T-cell (primary cell): ENCODE results near the gene UBXN10. TPM values are rescaled to one million over a fixed set of nuclear protein-coding genes. Genes with fewer than 3 reads are reported as not detected.
"Not testable (repeated sequence)": the region's sequence is repeated elsewhere in the genome, so short reads cannot be mapped to it uniquely, and the experiment has no call there.

Experiments
- ATAC-seq, 4 experiments: fragments of 200-7000 bp in 3 of 4; fragments of 150-1000 bp in 1 of 4; cut with Tn5 transposase; replicated peaks in 1 of 4; 1 replicate in 3 of 4; 2 replicates in 1 of 4; pipeline ENCODE4 v1.10.0; 2021; ENCODE audit warnings: moderate library complexity in 3 of 4, mild to moderate bottlenecking in 2 of 4, moderate number of reproducible peaks in 1 of 4
- CTCF ChIA-PET, 2 donors: fragments of 300-600 bp; sonication (Branson Sonifier 250); formaldehyde crosslinking; loops; one replicate each; lab custom pipeline; 2022; ENCODE audit warnings: antibody characterized with exemption in 2 of 2; lab: Charles Lee
- POLR2A ChIA-PET, 2 donors: fragments of 300-600 bp; sonication (Branson Sonifier 250); formaldehyde crosslinking; loops; one replicate each; lab custom pipeline; 2022; ENCODE audit warnings: antibody characterized with exemption in 2 of 2; lab: Charles Lee
- DNase-seq, 35 experiments: peaks; one replicate each; pipeline versions ENCODE4 v3.0.0 to v3.0.0-alpha.2; 2013 to 2023
- H3K27ac ChIP-seq: one replicate; pipeline ENCODE4 v1.5.1; 2013; ENCODE audit warnings: low read length
- H3K27me3 ChIP-seq, 2 experiments: replicated peaks in 1 of 2; 1 replicate in 1 of 2; 2 replicates in 1 of 2; pipeline versions ENCODE4 v1.6.1 to v1.7.0; 2013; ENCODE audit warnings: low read length in 1 of 2, mixed read lengths in 1 of 2; ENCODE audit not compliant: control insufficient read depth in 2 of 2, insufficient read depth in 2 of 2; ENCODE audit errors: extremely low read depth in 1 of 2
- H3K36me3 ChIP-seq, 2 donors: 1 replicate in 1 of 2; 2 replicates in 1 of 2; pipeline versions ENCODE4 v1.6.1 to v1.7.0; 2013; ENCODE audit warnings: low read length in 1 of 2; ENCODE audit not compliant: control insufficient read depth in 2 of 2, insufficient read depth in 1 of 2; ENCODE audit errors: extremely low read depth in 1 of 2
- H3K4me1 ChIP-seq, 2 experiments: 1 replicate in 1 of 2; 2 replicates in 1 of 2; pipeline versions ENCODE4 v1.6.1 to v1.7.0; 2013; ENCODE audit warnings: low read length in 2 of 2, mixed read lengths in 1 of 2; ENCODE audit not compliant: insufficient read depth in 2 of 2, control insufficient read depth in 1 of 2; ENCODE audit errors: extremely low read depth in 1 of 2
- H3K4me3 ChIP-seq, 2 donors: 1 replicate in 1 of 2; 2 replicates in 1 of 2; pipeline versions ENCODE4 v1.5.1 to v1.7.0; 2013; ENCODE audit warnings: mild to moderate bottlenecking in 2 of 2, low read length in 1 of 2, moderate library complexity in 1 of 2; ENCODE audit not compliant: control insufficient read depth in 1 of 2; ENCODE audit errors: extremely low read depth in 1 of 2
- H3K9me3 ChIP-seq: 2 replicates; pipeline ENCODE4 v1.7.0; 2013
- H3K27ac Mint-ChIP-seq, 2 donors: one replicate each; pipeline ENCODE4 v1.8.0; 2020 to 2021; ENCODE audit warnings: mild to moderate bottlenecking in 2 of 2, mixed read lengths in 2 of 2
- H3K27me3 Mint-ChIP-seq, 2 donors: one replicate each; pipeline ENCODE4 v1.8.0; 2021 to 2022; ENCODE audit warnings: mixed read lengths in 2 of 2
- H3K36me3 Mint-ChIP-seq: one replicate; pipeline ENCODE4 v1.8.0; 2021; ENCODE audit warnings: mixed read lengths
- H3K4me1 Mint-ChIP-seq, 3 donors: one replicate each; pipeline ENCODE4 v1.8.0; 2020 to 2022; ENCODE audit warnings: mixed read lengths in 3 of 3, mild to moderate bottlenecking in 1 of 3
- H3K4me3 Mint-ChIP-seq, 3 donors: one replicate each; pipeline ENCODE4 v1.8.0; 2020 to 2022; ENCODE audit warnings: mild to moderate bottlenecking in 3 of 3, mixed read lengths in 3 of 3, moderate library complexity in 3 of 3
- H3K9me3 Mint-ChIP-seq, 3 donors: one replicate each; pipeline ENCODE4 v1.8.0; 2020 to 2022; ENCODE audit warnings: mixed read lengths in 3 of 3
- WGBS: methylation state at CpG from one replicate; pipeline ENCODE4 v1.1.5; 2013; ENCODE audit warnings: missing lambda C conversion rate; ENCODE audit not compliant: insufficient coverage; 5-methylcytosine and 5-hydroxymethylcytosine counted together
- total RNA-seq, 35 experiments: library from RNA in 6 of 35; stranded (reverse) in 6 of 35; fragments of 120-200 nt in 1 of 35; gene quantifications; one replicate each; pipeline versions ENCODE4 v1.2.1 to v1.2.4 and lab custom pipeline; 2013 to 2026

UBXN10 gene
- total RNA-seq, 5 donors from 2014 or later (not counting 1 experiment from before 2014, with no cell fraction given): 0.06 to 0.30 (median 0.20) TPM

GRCh38 chr1:20212685-20213331 lies 26.9 kb downstream of the UBXN10 start:
- H3K4me1 ChIP-seq: peaks cover 0 to 10% of the 10 kb centered on the region in 2 experiments
- Mint-ChIP-seq H3K36me3 (no peaks in the 10 kb centered on the region), H3K9me3 (no peaks in the 10 kb centered on the region), H3K27ac (peak overlapping the region in 1 of 2 donors; percentile 65), H3K4me1 (peaks cover 5 to 7% (median 7%) of the 10 kb centered on the region in 3 donors), H3K27me3 (peaks cover 41 to 48% of the 10 kb centered on the region in 2 donors), H3K4me3 (peak overlapping the region in 1 of 3 donors; percentile 46)
- peak overlapping the region in 1 of 2 donors; percentile 7 for H3K4me3 ChIP-seq
- POLR2A ChIA-PET: interaction anchor here in 1 of 2 donors (0.5 kb wide), 1 partner anchor 280 kb away, joined by 6 read pairs; no protein-coding TSS in a partner anchor
- WGBS: 11% methylated on average over 16 of the region's 21 CpGs
- CTCF ChIA-PET: interaction anchor here (0.5 to 1.5 kb wide), 19 partner anchors 8 to 1569 kb away, joined by 3 to 9 read pairs (median 5); no protein-coding TSS in a partner anchor
- ATAC-seq: peak; percentile 54 to 62 (median 58)
- H3K36me3 ChIP-seq: no peaks in the 10 kb centered on the region
- H3K27me3 ChIP-seq: peaks cover 0 to 28% of the 10 kb centered on the region in 2 experiments
- H3K27ac ChIP-seq: no peak overlapping the region
- peak; percentile 6 to 71 (median 36) for DNase-seq
- H3K9me3 ChIP-seq: no peaks in the 10 kb centered on the region

- 81% methylated on average over 5 of the region's 6 CpGs for WGBS
Measured at GRCh38 chr1:20215716-20216115, 29.8 kb downstream of the UBXN10 start.

GRCh38 chr1:20216574-20216973 lies 30.7 kb downstream of the UBXN10 start:
- Histone ChIP-seq H3K4me1 (peaks cover 0 to 10% of the 10 kb centered on the region in 2 experiments), H3K9me3 (no peaks in the 10 kb centered on the region), H3K27ac (no peak overlapping the region), H3K27me3 (peaks cover 0 to 16% of the 10 kb centered on the region in 2 experiments), H3K4me3 (no peak overlapping the region), H3K36me3 (no peaks in the 10 kb centered on the region)
- CTCF ChIA-PET: interaction anchor here in 1 of 2 donors (1.1 kb wide), 1 partner anchor 11 kb away, joined by 3 read pairs; no protein-coding TSS in a partner anchor
- peaks cover 34 to 40% of the 10 kb centered on the region in 2 donors for H3K27me3 Mint-ChIP-seq
- POLR2A ChIA-PET: no interaction called here
- H3K27ac Mint-ChIP-seq: no peak overlapping the region
- peaks cover 5 to 7% (median 7%) of the 10 kb centered on the region in 3 donors for H3K4me1 Mint-ChIP-seq
- DNase-seq (peak in 1 of 35 experiments; percentile 31), ATAC-seq (peak in 2 of 4 experiments; percentile 43 to 62)
- WGBS: 100% methylated on average over 1 of the region's 1 CpG
- no peaks in the 10 kb centered on the region for H3K9me3 Mint-ChIP-seq
- no peaks in the 10 kb centered on the region for H3K36me3 Mint-ChIP-seq
- no peak overlapping the region for H3K4me3 Mint-ChIP-seq

More at GRCh38 chr1:20215716-20216115, 29.8 kb downstream of the UBXN10 start:
- Histone ChIP-seq H3K27ac (no peak overlapping the region), H3K9me3 (no peaks in the 10 kb centered on the region), H3K4me1 (peaks cover 0 to 10% of the 10 kb centered on the region in 2 experiments), H3K4me3 (no peak overlapping the region), H3K27me3 (peaks cover 0 to 25% of the 10 kb centered on the region in 2 experiments), H3K36me3 (no peaks in the 10 kb centered on the region)
- Mint-ChIP-seq H3K4me1 (peaks cover 5 to 7% (median 7%) of the 10 kb centered on the region in 3 donors), H3K27me3 (peaks cover 38 to 39% of the 10 kb centered on the region in 2 donors), H3K27ac (no peak overlapping the region), H3K4me3 (no peak overlapping the region), H3K9me3 (no peaks in the 10 kb centered on the region), H3K36me3 (no peaks in the 10 kb centered on the region)
- ChIA-PET CTCF (no interaction called here), POLR2A (no interaction called here)
- no peak for DNase-seq
- no peak for ATAC-seq

- CTCF ChIA-PET, H3K4me1 Mint-ChIP-seq, H3K4me1 ChIP-seq, H3K9me3 ChIP-seq, DNase-seq, ATAC-seq, H3K27ac Mint-ChIP-seq, POLR2A ChIA-PET, H3K9me3 Mint-ChIP-seq, H3K36me3 Mint-ChIP-seq, H3K27ac ChIP-seq, H3K4me3 ChIP-seq, H3K4me3 Mint-ChIP-seq, H3K36me3 ChIP-seq: not testable (repeated sequence)
- H3K27me3 ChIP-seq: peaks cover under 1 to 16% of the 10 kb centered on the region in 2 experiments
- WGBS: 100% methylated on average over 1 of the region's 6 CpGs
- H3K27me3 Mint-ChIP-seq: peaks cover 41 to 51% of the 10 kb centered on the region in 2 donors
Measured at GRCh38 chr1:20219053-20219452, 33.2 kb downstream of the UBXN10 start.

GRCh38 chr1:20220036-20220435 lies 34.1 kb downstream of the UBXN10 start:
- 80% methylated on average over 1 of the region's 5 CpGs for WGBS
- peaks cover 43 to 49% of the 10 kb centered on the region in 2 donors for H3K27me3 Mint-ChIP-seq
- no peak overlapping the region for H3K4me3 ChIP-seq
- no peaks in the 10 kb centered on the region for H3K36me3 Mint-ChIP-seq
- no peaks in the 10 kb centered on the region for H3K9me3 ChIP-seq
- no peaks in the 10 kb centered on the region for H3K4me1 Mint-ChIP-seq
- no peaks in the 10 kb centered on the region for H3K36me3 ChIP-seq
- no peaks in the 10 kb centered on the region for H3K9me3 Mint-ChIP-seq
- no peak overlapping the region for H3K27ac ChIP-seq
- H3K4me1 ChIP-seq: no peaks in the 10 kb centered on the region
- ATAC-seq (no peak), DNase-seq (no peak)
- H3K27ac Mint-ChIP-seq: no peak overlapping the region
- ChIA-PET CTCF (interaction anchor here in 1 of 2 donors (1.4 kb wide), 1 partner anchor 11 kb away, joined by 3 read pairs; no protein-coding TSS in a partner anchor), POLR2A (no interaction called here)
- peaks cover 4 to 19% of the 10 kb centered on the region in 2 experiments for H3K27me3 ChIP-seq
- no peak overlapping the region for H3K4me3 Mint-ChIP-seq

GRCh38 chr1:20223106-20223505 lies 37.2 kb downstream of the UBXN10 start:
- Mint-ChIP-seq H3K27ac (no peak overlapping the region), H3K4me3 (no peak overlapping the region), H3K4me1 (no peaks in the 10 kb centered on the region), H3K9me3 (no peaks in the 10 kb centered on the region), H3K36me3 (no peaks in the 10 kb centered on the region), H3K27me3 (peaks cover 50 to 55% of the 10 kb centered on the region in 2 donors)
- Histone ChIP-seq H3K9me3 (no peaks in the 10 kb centered on the region), H3K36me3 (no peaks in the 10 kb centered on the region), H3K27me3 (peaks cover 4 to 21% of the 10 kb centered on the region in 2 experiments), H3K27ac (no peak overlapping the region), H3K4me3 (no peak overlapping the region), H3K4me1 (no peaks in the 10 kb centered on the region)
- ATAC-seq: no peak
- no peak for DNase-seq
- WGBS: 73% methylated on average over 2 of the region's 2 CpGs
- CTCF ChIA-PET: interaction anchor here in 1 of 2 donors (0.5 kb wide), 1 partner anchor 48 kb away, joined by 3 read pairs; no protein-coding TSS in a partner anchor
- POLR2A ChIA-PET: no interaction called here
